ENCODE measurements around the gene TMEM80. TPM values are rescaled to one million over a fixed set of nuclear protein-coding genes. Genes with fewer than 3 reads are reported as not detected.
A peak's percentile ranks its signal among the peaks of the same experiment; 100 is the strongest.

TMEM80 gene
- total RNA-seq, 1 donor from 2014 or later: 38.7 TPM

GRCh38 chr11:747158-748006 lies 51.8 kb downstream of the TMEM80 start, which contains the start of gene TALDO1:
TALDO1 (plus strand) TSS chr11:747464; CDS start chr11:747482, 18 bp downstream.
- Histone ChIP-seq H2AFZ (replicated peaks) (peak within 1 kb of the TSS; percentile 59), H3K9ac (peak within 1 kb of the TSS; percentile 60), H3K27ac (no peak within 1 kb of the TSS), H3K36me3 (no peaks in the 10 kb centered on the region), H3K4me2 (peak within 1 kb of the TSS; percentile 77), H3K79me2 (ENCODE audit: low read depth) (peaks cover 48% of the 10 kb centered on the region), H3K4me3 (peak within 1 kb of the TSS; percentile 86), H3F3A (ENCODE audit: low read depth) (peaks cover 25% of the 10 kb centered on the region), H3K4me1 (peaks cover 11% of the 10 kb centered on the region), H3K27me3 (no peaks in the 10 kb centered on the region), H4K20me1 (ENCODE audit: low read depth) (peaks cover 16% of the 10 kb centered on the region), H3K9me3 (ENCODE audit: low read depth) (no peaks in the 10 kb centered on the region)
- TF ChIP-seq EZH2 (IDR thresholded peaks at IDR 0.05): peak; percentile 54
- no peak for TF ChIP-seq EZH2phosphoT487 (IDR thresholded peaks at IDR 0.05)
- H3K36me3 Mint-ChIP-seq: no peaks in the 10 kb centered on the region
- H3K4me3 Mint-ChIP-seq: peak within 1 kb of the TSS; percentile 87
- H3K27ac Mint-ChIP-seq: no peak within 1 kb of the TSS
- DNase-seq (ENCODE audit: low spot score): peak; percentile 98
- H3K27me3 Mint-ChIP-seq (ENCODE audit: insufficient read depth, low read depth): peaks cover 3% of the 10 kb centered on the region
- H3K4me1 Mint-ChIP-seq: peaks cover 16% of the 10 kb centered on the region
- no peaks in the 10 kb centered on the region for H3K9me3 Mint-ChIP-seq

GRCh38 chr11:748007-748359 lies 52.4 kb downstream of the TMEM80 start:
- H3K27ac ChIP-seq: no peak overlapping the region
- peaks cover 21% of the 10 kb centered on the region for H4K20me1 ChIP-seq (ENCODE audit: low read depth)
- H3K27me3 Mint-ChIP-seq (ENCODE audit: insufficient read depth, low read depth): no peaks in the 10 kb centered on the region
- no peaks in the 10 kb centered on the region for H3K9me3 ChIP-seq (ENCODE audit: low read depth)
- H3F3A ChIP-seq (ENCODE audit: low read depth): peaks cover 25% of the 10 kb centered on the region
- H3K4me2 ChIP-seq: peak overlapping the region; percentile 77
- H2AFZ ChIP-seq (replicated peaks): no peak overlapping the region
- no peaks in the 10 kb centered on the region for H3K9me3 Mint-ChIP-seq
- DNase-seq (ENCODE audit: low spot score): peak; percentile 28
- H3K27ac Mint-ChIP-seq: no peak overlapping the region
- H3K79me2 ChIP-seq (ENCODE audit: low read depth): peaks cover 54% of the 10 kb centered on the region
- peaks cover 16% of the 10 kb centered on the region for H3K4me1 Mint-ChIP-seq
- H3K4me1 ChIP-seq: peaks cover 11% of the 10 kb centered on the region
- H3K36me3 ChIP-seq: no peaks in the 10 kb centered on the region
- no peaks in the 10 kb centered on the region for H3K36me3 Mint-ChIP-seq
- peak overlapping the region; percentile 86 for H3K4me3 ChIP-seq
- H3K9ac ChIP-seq: peak overlapping the region; percentile 60
- TF ChIP-seq EZH2 (IDR thresholded peaks at IDR 0.05): no peak
- no peak for TF ChIP-seq EZH2phosphoT487 (IDR thresholded peaks at IDR 0.05)
- TF ChIP-seq, protein P1, sequence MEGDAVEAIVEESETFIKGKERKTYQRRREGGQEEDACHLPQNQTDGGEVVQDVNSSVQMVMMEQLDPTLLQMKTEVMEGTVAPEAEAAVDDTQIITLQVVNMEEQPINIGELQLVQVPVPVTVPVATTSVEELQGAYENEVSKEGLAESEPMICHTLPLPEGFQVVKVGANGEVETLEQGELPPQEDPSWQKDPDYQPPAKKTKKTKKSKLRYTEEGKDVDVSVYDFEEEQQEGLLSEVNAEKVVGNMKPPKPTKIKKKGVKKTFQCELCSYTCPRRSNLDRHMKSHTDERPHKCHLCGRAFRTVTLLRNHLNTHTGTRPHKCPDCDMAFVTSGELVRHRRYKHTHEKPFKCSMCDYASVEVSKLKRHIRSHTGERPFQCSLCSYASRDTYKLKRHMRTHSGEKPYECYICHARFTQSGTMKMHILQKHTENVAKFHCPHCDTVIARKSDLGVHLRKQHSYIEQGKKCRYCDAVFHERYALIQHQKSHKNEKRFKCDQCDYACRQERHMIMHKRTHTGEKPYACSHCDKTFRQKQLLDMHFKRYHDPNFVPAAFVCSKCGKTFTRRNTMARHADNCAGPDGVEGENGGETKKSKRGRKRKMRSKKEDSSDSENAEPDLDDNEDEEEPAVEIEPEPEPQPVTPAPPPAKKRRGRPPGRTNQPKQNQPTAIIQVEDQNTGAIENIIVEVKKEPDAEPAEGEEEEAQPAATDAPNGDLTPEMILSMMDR (IDR thresholded peaks at IDR 0.05): no peak
- no peaks in the 10 kb centered on the region for H3K27me3 ChIP-seq
- peak overlapping the region; percentile 85 for H3K4me3 Mint-ChIP-seq

- Mint-ChIP-seq H3K4me3 (peak overlapping the region; percentile 60), H3K27ac (no peak overlapping the region), H3K27me3 (ENCODE audit: insufficient read depth, low read depth) (no peaks in the 10 kb centered on the region), H3K36me3 (no peaks in the 10 kb centered on the region), H3K9me3 (no peaks in the 10 kb centered on the region), H3K4me1 (peaks cover 16% of the 10 kb centered on the region)
- no peak for DNase-seq (ENCODE audit: low spot score)
- no peak overlapping the region for H2AFZ ChIP-seq (replicated peaks)
- H3K27ac ChIP-seq: no peak overlapping the region
- peaks cover 24% of the 10 kb centered on the region for H4K20me1 ChIP-seq (ENCODE audit: low read depth)
- H3K36me3 ChIP-seq: no peaks in the 10 kb centered on the region
- no peaks in the 10 kb centered on the region for H3K9me3 ChIP-seq (ENCODE audit: low read depth)
- peaks cover 26% of the 10 kb centered on the region for H3F3A ChIP-seq (ENCODE audit: low read depth)
- TF ChIP-seq EZH2phosphoT487 (IDR thresholded peaks at IDR 0.05): no peak
- TF ChIP-seq, protein P1 (IDR thresholded peaks at IDR 0.05): no peak
- TF ChIP-seq EZH2 (IDR thresholded peaks at IDR 0.05): no peak
- no peak overlapping the region for H3K9ac ChIP-seq
- H3K4me2 ChIP-seq: no peak overlapping the region
- H3K27me3 ChIP-seq: no peaks in the 10 kb centered on the region
- no peak overlapping the region for H3K4me3 ChIP-seq
- H3K79me2 ChIP-seq (ENCODE audit: low read depth): peaks cover 71% of the 10 kb centered on the region
- H3K4me1 ChIP-seq: peaks cover 11% of the 10 kb centered on the region
Measured at GRCh38 chr11:749731-750130, 54.1 kb downstream of the TMEM80 start.

Other genes with a start within 250 kb of the TMEM80 start
- gene PTDSS2, start 245.5 kb upstream of the TMEM80 start, total RNA-seq (ENCODE audit: low replicate concordance): 24.7 and 44.2 TPM in 2 replicates
- 10.5 and 44.8 TPM in 2 replicates for gene RNH1, start 188.6 kb upstream of the TMEM80 start, total RNA-seq (ENCODE audit: low replicate concordance)
- gene HRAS, start 160.2 kb upstream of the TMEM80 start, total RNA-seq (ENCODE audit: low replicate concordance): 21.2 and 32.3 TPM in 2 replicates
- 0.45 and 1.4 TPM in 2 replicates for gene LRRC56, start 158.3 kb upstream of the TMEM80 start, total RNA-seq (ENCODE audit: low replicate concordance)
- 1.1 and 2.5 TPM in 2 replicates for gene LMNTD2, start 135.1 kb upstream of the TMEM80 start, total RNA-seq (ENCODE audit: low replicate concordance)
- gene RASSF7, start 134.8 kb upstream of the TMEM80 start, total RNA-seq (ENCODE audit: low replicate concordance): 12.8 and 48.3 TPM in 2 replicates
- 9.8 and 43.6 TPM in 2 replicates for gene PHRF1, start 119.3 kb upstream of the TMEM80 start, total RNA-seq (ENCODE audit: low replicate concordance)
- gene IRF7, start 79.9 kb upstream of the TMEM80 start, total RNA-seq (ENCODE audit: low replicate concordance): 4.3 and 18.4 TPM in 2 replicates
- not detected in 2 replicates for gene CDHR5, start 70.9 kb upstream of the TMEM80 start, total RNA-seq (ENCODE audit: low replicate concordance)
- gene SCT, start 68.6 kb upstream of the TMEM80 start, total RNA-seq (ENCODE audit: low replicate concordance): not detected in 2 replicates
- gene DRD4, start 58.5 kb upstream of the TMEM80 start, total RNA-seq (ENCODE audit: low replicate concordance): 0.97 and 6.6 TPM in 2 replicates
- 38.4 and 66.4 TPM in 2 replicates for gene DEAF1, start 594 bp upstream of the TMEM80 start, total RNA-seq (ENCODE audit: low replicate concordance)
- 3.3 and 11.0 TPM in 2 replicates for gene EPS8L2, start 10.4 kb downstream of the TMEM80 start, total RNA-seq (ENCODE audit: low replicate concordance)
- gene TALDO1, start 51.6 kb downstream of the TMEM80 start, total RNA-seq (ENCODE audit: low replicate concordance): 101 and 114 TPM in 2 replicates
- gene GATD1, start 81.7 kb downstream of the TMEM80 start, total RNA-seq (ENCODE audit: low replicate concordance): 24.1 and 52.9 TPM in 2 replicates
- gene CEND1, start 94.3 kb downstream of the TMEM80 start, total RNA-seq (ENCODE audit: low replicate concordance): 0.94 and 1.9 TPM in 2 replicates
- gene SLC25A22, start 102.5 kb downstream of the TMEM80 start, total RNA-seq (ENCODE audit: low replicate concordance): 11.0 and 38.4 TPM in 2 replicates
- 4.8 and 34.6 TPM in 2 replicates for gene PIDD1, start 109.4 kb downstream of the TMEM80 start, total RNA-seq (ENCODE audit: low replicate concordance)
- gene RPLP2, start 114.2 kb downstream of the TMEM80 start, total RNA-seq (ENCODE audit: low replicate concordance): 418 and 629 TPM in 2 replicates
- 2.6 and 20.9 TPM in 2 replicates for gene PNPLA2, start 123.1 kb downstream of the TMEM80 start, total RNA-seq (ENCODE audit: low replicate concordance)
- gene CRACR2B, start 132.1 kb downstream of the TMEM80 start, total RNA-seq (ENCODE audit: low replicate concordance): 3.9 and 11.6 TPM in 2 replicates
- gene CD151, start 137.1 kb downstream of the TMEM80 start, total RNA-seq (ENCODE audit: low replicate concordance): 37.4 and 82.2 TPM in 2 replicates
- 12.9 and 27.5 TPM in 2 replicates for gene POLR2L, start 146.7 kb downstream of the TMEM80 start, total RNA-seq (ENCODE audit: low replicate concordance)
- 19.6 and 58.2 TPM in 2 replicates for gene TSPAN4, start 147.0 kb downstream of the TMEM80 start, total RNA-seq (ENCODE audit: low replicate concordance)
- 56.6 and 62.9 TPM in 2 replicates for gene CHID1, start 215.0 kb downstream of the TMEM80 start, total RNA-seq (ENCODE audit: low replicate concordance)
- 50.4 and 67.5 TPM in 2 replicates for gene AP2A2, start 230.1 kb downstream of the TMEM80 start, total RNA-seq (ENCODE audit: low replicate concordance)

All from neural progenitor cell (in vitro differentiated cells).